Ectodermal cell (in vitro differentiated cells): ENCODE results near the gene TMED9. TPM values are rescaled to one million over a fixed set of nuclear protein-coding genes. Genes with fewer than 3 reads are reported as not detected.

Experiments
- H3K27ac ChIP-seq: 2 replicates; pipeline ENCODE4 v1.7.0; 2013; ENCODE audit warnings: mild to moderate bottlenecking, low read depth, low read length; ENCODE audit not compliant: insufficient read depth, poor library complexity, severe bottlenecking
- H3K27me3 ChIP-seq: 2 replicates; pipeline ENCODE4 v1.7.0; 2013; ENCODE audit warnings: mild to moderate bottlenecking, low read length; ENCODE audit not compliant: insufficient read depth, control insufficient read depth, poor library complexity, severe bottlenecking
- H3K36me3 ChIP-seq: one replicate; pipeline ENCODE4 v1.7.0; 2013; ENCODE audit warnings: low read length; ENCODE audit not compliant: control insufficient read depth, insufficient read depth
- H3K4me1 ChIP-seq: one replicate; pipeline ENCODE4 v1.7.0; 2013; ENCODE audit warnings: low read length; ENCODE audit not compliant: control insufficient read depth, insufficient read depth
- H3K4me3 ChIP-seq: 2 replicates; pipeline ENCODE4 v1.7.0; 2013; ENCODE audit warnings: low read depth, low read length, control low read depth; ENCODE audit not compliant: insufficient read depth
- H3K9me3 ChIP-seq: 2 replicates; pipeline ENCODE4 v1.7.0; 2013; ENCODE audit warnings: mild to moderate bottlenecking, low read length, moderate library complexity; ENCODE audit not compliant: control insufficient read depth
- WGBS, 2 experiments: methylation state at CpG; one replicate each; pipeline ENCODE4 v1.1.7; 2013; ENCODE audit warnings: missing lambda C conversion rate in 2 of 2; 5-methylcytosine and 5-hydroxymethylcytosine counted together
- polyA plus RNA-seq, 4 experiments: library from polyadenylated mRNA; stranded (reverse); fragments of 50-300 nt; gene quantifications; one replicate each; pipeline ENCODE4 v1.2.3, GENCODE V29; 2013

The TMED9 gene
- 119 TPM for polyA plus RNA-seq (2013, experiment 1 of 4)
- polyA plus RNA-seq (2013, experiment 2 of 4), result 114 TPM
- 115 TPM for polyA plus RNA-seq (2013, experiment 3 of 4)
- polyA plus RNA-seq (2013, experiment 4 of 4), result 126 TPM

GRCh38 chr5:177592010-177592834, at the start of gene TMED9:
TSS of gene TMED9 (plus strand) at chr5:177592203. CDS start at chr5:177592215, 12 bp downstream.
- Histone ChIP-seq H3K27me3 (peaks cover 30% of the 10 kb centered on the region), H3K4me1 (no peaks in the 10 kb centered on the region), H3K36me3 (peaks cover 22% of the 10 kb centered on the region), H3K27ac (no peak within 1 kb of the TSS), H3K9me3 (no peaks in the 10 kb centered on the region), H3K4me3 (peak within 1 kb of the TSS; percentile 86)
- WGBS, 2 experiments, result 2% methylated on average over 69 to 71 of the region's 71 CpGs

GRCh38 chr5:177542816-177543465, 49.1 kb upstream of the TMED9 start:
- no peaks in the 10 kb centered on the region for H3K27me3 ChIP-seq
- 86 to 92% methylated on average over 4 of the region's 4 CpGs for WGBS, 2 experiments
- peaks cover 24% of the 10 kb centered on the region for H3K4me1 ChIP-seq
- peaks cover 18% of the 10 kb centered on the region for H3K36me3 ChIP-seq
- peak overlapping the region; percentile 53 for H3K27ac ChIP-seq
- no peak overlapping the region for H3K4me3 ChIP-seq
- H3K9me3 ChIP-seq, result no peaks in the 10 kb centered on the region

- Histone ChIP-seq H3K27me3 (no peaks in the 10 kb centered on the region), H3K36me3 (peaks cover 16% of the 10 kb centered on the region), H3K4me3 (no peak overlapping the region), H3K9me3 (no peaks in the 10 kb centered on the region), H3K4me1 (peaks cover 24% of the 10 kb centered on the region), H3K27ac (peak overlapping the region; percentile 69)
- WGBS, 2 experiments, result 91 to 93% methylated on average over 4 of the region's 4 CpGs
Observed at GRCh38 chr5:177545487-177546257, 46.3 kb upstream of the TMED9 start.

GRCh38 chr5:177546258-177546741, 45.7 kb upstream of the TMED9 start:
- no peaks in the 10 kb centered on the region for H3K9me3 ChIP-seq
- H3K36me3 ChIP-seq, result peaks cover 18% of the 10 kb centered on the region
- peaks cover 24% of the 10 kb centered on the region for H3K4me1 ChIP-seq
- WGBS, 2 experiments, result 86 to 89% methylated on average over 1 of the region's 1 CpG
- no peak overlapping the region for H3K27ac ChIP-seq
- H3K4me3 ChIP-seq, result no peak overlapping the region
- H3K27me3 ChIP-seq, result no peaks in the 10 kb centered on the region

- H3K4me3 ChIP-seq, result no peak overlapping the region
- peaks cover 16% of the 10 kb centered on the region for H3K36me3 ChIP-seq
- no peaks in the 10 kb centered on the region for H3K9me3 ChIP-seq
- WGBS, 2 experiments, result 95 to 100% methylated on average over 3 of the region's 3 CpGs
- H3K4me1 ChIP-seq, result peaks cover 24% of the 10 kb centered on the region
- no peak overlapping the region for H3K27ac ChIP-seq
- no peaks in the 10 kb centered on the region for H3K27me3 ChIP-seq
Observed at GRCh38 chr5:177547736-177548135, 44.3 kb upstream of the TMED9 start.

GRCh38 chr5:177548495-177548894, 43.5 kb upstream of the TMED9 start:
- H3K4me3 ChIP-seq, result no peak overlapping the region
- no peaks in the 10 kb centered on the region for H3K9me3 ChIP-seq
- no peak overlapping the region for H3K27ac ChIP-seq
- peaks cover 13% of the 10 kb centered on the region for H3K36me3 ChIP-seq
- H3K4me1 ChIP-seq, result peaks cover 21% of the 10 kb centered on the region
- H3K27me3 ChIP-seq, result no peaks in the 10 kb centered on the region
- 94 to 98% methylated on average over 1 of the region's 1 CpG for WGBS, 2 experiments

GRCh38 chr5:177550122-177550521, 41.9 kb upstream of the TMED9 start:
- Histone ChIP-seq H3K9me3 (no peaks in the 10 kb centered on the region), H3K4me3 (no peak overlapping the region), H3K4me1 (peaks cover 20% of the 10 kb centered on the region), H3K27me3 (no peaks in the 10 kb centered on the region), H3K27ac (no peak overlapping the region), H3K36me3 (peaks cover 12% of the 10 kb centered on the region)
- 90 to 100% methylated on average over 1 of the region's 1 CpG for WGBS, 2 experiments

GRCh38 chr5:177552839-177553455, 39.1 kb upstream of the TMED9 start:
- Histone ChIP-seq H3K36me3 (peaks cover 12% of the 10 kb centered on the region), H3K4me3 (peak overlapping the region; percentile 57), H3K4me1 (peaks cover 7% of the 10 kb centered on the region), H3K27ac (no peak overlapping the region), H3K9me3 (no peaks in the 10 kb centered on the region), H3K27me3 (no peaks in the 10 kb centered on the region)
- WGBS, 2 experiments, result 52 to 62% methylated on average over 14 to 16 of the region's 16 CpGs

GRCh38 chr5:177553671-177554429, 38.2 kb upstream of the TMED9 start:
- Histone ChIP-seq H3K9me3 (no peaks in the 10 kb centered on the region), H3K27ac (no peak overlapping the region), H3K4me3 (peak overlapping the region; percentile 57), H3K27me3 (no peaks in the 10 kb centered on the region), H3K4me1 (peaks cover 7% of the 10 kb centered on the region), H3K36me3 (peaks cover 12% of the 10 kb centered on the region)
- 0 to 1% methylated on average over 72 of the region's 72 CpGs for WGBS, 2 experiments
